SU-DHL-6 (cell line): Measurements from ENCODE around the gene PCDHGB1.
A peak's percentile ranks its signal among the peaks of the same experiment; 100 is the strongest.

Experiments
- H2AFZ ChIP-seq: fragments of 200-600 bp; sonication (generic); 2 replicates; pipeline ENCODE4 v1.6.1; 2014; ENCODE audit warnings: low read depth, mild to moderate bottlenecking, moderate library complexity, mixed read lengths, antibody characterized with exemption, low read length; ENCODE audit not compliant: severe bottlenecking
- H3F3A ChIP-seq: fragments of 200-600 bp; shearing (Covaris generic); 2 replicates; pipeline ENCODE4 v1.6.0; 2016; ENCODE audit warnings: antibody characterized with exemption, mild to moderate bottlenecking; ENCODE audit not compliant: insufficient read depth
- H3K27ac ChIP-seq: fragments of 200-600 bp; sonication (generic); 2 replicates; pipeline ENCODE4 v1.5.1; 2016; ENCODE audit warnings: low read depth, mild to moderate bottlenecking, low read length, moderate library complexity, mixed read lengths
- H3K27me3 ChIP-seq: fragments of 200-600 bp; sonication (generic), shearing (Covaris generic); 2 replicates; pipeline ENCODE4 v1.6.0; 2014; ENCODE audit warnings: mild to moderate bottlenecking, low read length
- H3K36me3 ChIP-seq: fragments of 200-600 bp; sonication (generic); 2 replicates; pipeline ENCODE4 v1.6.1; 2014; ENCODE audit warnings: mild to moderate bottlenecking, low read length, mixed read lengths
- H3K4me2 ChIP-seq: fragments of 300-600, 200-600 bp; shearing (Covaris generic), sonication (generic); 2 replicates; pipeline ENCODE4 v1.6.0; 2014; ENCODE audit warnings: low read length, low read depth, mild to moderate bottlenecking; ENCODE audit not compliant: poor library complexity, severe bottlenecking
- H3K4me3 ChIP-seq: fragments of 200-600 bp; sonication (generic); 2 replicates; pipeline ENCODE4 v1.5.1; 2014; ENCODE audit warnings: antibody characterized with exemption, low read length, mild to moderate bottlenecking, mixed read lengths; ENCODE audit not compliant: insufficient read depth, poor library complexity, severe bottlenecking
- H3K79me2 ChIP-seq: fragments of 200-600 bp; sonication (generic); 2 replicates; pipeline ENCODE4 v1.6.1; 2014; ENCODE audit warnings: mild to moderate bottlenecking, low read length, moderate library complexity; ENCODE audit not compliant: insufficient read depth
- H3K9ac ChIP-seq: fragments of 200-600 bp; sonication (generic); 2 replicates; pipeline ENCODE4 v1.7.0; 2014; ENCODE audit warnings: mild to moderate bottlenecking, low read length
- H3K9me2 ChIP-seq: fragments of 200-600 bp; sonication (generic); replicated peaks from 2 replicates; pipeline ENCODE4 v1.6.1; 2014; ENCODE audit warnings: low read length; ENCODE audit not compliant: insufficient read depth
- H3K9me3 ChIP-seq: fragments of 200-600 bp; sonication (generic); 2 replicates; pipeline ENCODE4 v1.6.1; 2014; ENCODE audit warnings: low read length, mixed read lengths; ENCODE audit not compliant: insufficient read depth
- H4K20me1 ChIP-seq: fragments of 200-600 bp; sonication (generic); 2 replicates; pipeline ENCODE4 v1.6.1; 2014; ENCODE audit warnings: low read depth, mild to moderate bottlenecking, antibody characterized with exemption, low read length, moderate library complexity, mixed read lengths
- EZH2phosphoT487 ChIP-seq: fragments of 200-600 bp; sonication (generic), shearing (Covaris generic); conservative IDR thresholded peaks from 2 replicates; pipeline ENCODE4 v1.6.1; 2018; ENCODE audit warnings: mild to moderate bottlenecking, antibody characterized with exemption, low read length, moderate library complexity, mixed read lengths
- TF ChIP-seq, protein P1 (sequence below): fragments of 200-600 bp; sonication (generic); IDR thresholded peaks from one replicate; pipeline ENCODE4 v1.5.1; 2017; ENCODE audit warnings: antibody characterized with exemption, mild to moderate bottlenecking, low read length, moderate library complexity; ENCODE audit not compliant: insufficient read depth, poor library complexity, severe bottlenecking

PCDHGB1 gene

DNA sequence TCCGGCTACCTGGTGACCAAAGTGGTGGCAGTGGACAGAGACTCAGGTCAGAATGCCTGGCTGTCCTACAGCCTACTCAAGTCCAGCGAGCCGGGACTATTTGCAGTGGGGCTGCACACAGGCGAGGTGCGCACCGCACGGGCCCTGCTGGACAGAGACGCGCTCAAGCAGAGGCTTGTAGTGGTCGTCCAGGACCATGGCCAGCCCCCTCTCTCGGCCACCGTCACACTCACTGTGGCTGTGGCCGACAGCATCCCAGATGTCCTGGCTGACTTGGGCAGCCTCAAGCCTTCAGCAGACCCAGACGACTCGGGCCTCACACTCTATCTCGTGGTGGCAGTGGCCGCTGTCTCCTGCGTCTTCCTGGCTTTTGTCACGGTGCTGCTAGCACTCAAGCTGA lies 7.1 kb downstream of the PCDHGB1 start:
- H2AFZ ChIP-seq = no peak overlapping the region
- H3K9me2 ChIP-seq = no peaks in the 10 kb centered on the region
- peaks cover 11% of the 10 kb centered on the region; the same call in 1 of the 2 replicates for H3K9me3 ChIP-seq
- no peaks in the 10 kb centered on the region for H3K27me3 ChIP-seq
- no peaks in the 10 kb centered on the region for H3K79me2 ChIP-seq
- no peaks in the 10 kb centered on the region; the same call in 1 of the 2 replicates for H3K36me3 ChIP-seq
- H3K4me3 ChIP-seq = no peak overlapping the region
- H4K20me1 ChIP-seq = no peaks in the 10 kb centered on the region
- H3K4me2 ChIP-seq = no peak overlapping the region
- H3K27ac ChIP-seq = no peak overlapping the region
- TF ChIP-seq EZH2phosphoT487 = no peak
- TF ChIP-seq, protein P1, sequence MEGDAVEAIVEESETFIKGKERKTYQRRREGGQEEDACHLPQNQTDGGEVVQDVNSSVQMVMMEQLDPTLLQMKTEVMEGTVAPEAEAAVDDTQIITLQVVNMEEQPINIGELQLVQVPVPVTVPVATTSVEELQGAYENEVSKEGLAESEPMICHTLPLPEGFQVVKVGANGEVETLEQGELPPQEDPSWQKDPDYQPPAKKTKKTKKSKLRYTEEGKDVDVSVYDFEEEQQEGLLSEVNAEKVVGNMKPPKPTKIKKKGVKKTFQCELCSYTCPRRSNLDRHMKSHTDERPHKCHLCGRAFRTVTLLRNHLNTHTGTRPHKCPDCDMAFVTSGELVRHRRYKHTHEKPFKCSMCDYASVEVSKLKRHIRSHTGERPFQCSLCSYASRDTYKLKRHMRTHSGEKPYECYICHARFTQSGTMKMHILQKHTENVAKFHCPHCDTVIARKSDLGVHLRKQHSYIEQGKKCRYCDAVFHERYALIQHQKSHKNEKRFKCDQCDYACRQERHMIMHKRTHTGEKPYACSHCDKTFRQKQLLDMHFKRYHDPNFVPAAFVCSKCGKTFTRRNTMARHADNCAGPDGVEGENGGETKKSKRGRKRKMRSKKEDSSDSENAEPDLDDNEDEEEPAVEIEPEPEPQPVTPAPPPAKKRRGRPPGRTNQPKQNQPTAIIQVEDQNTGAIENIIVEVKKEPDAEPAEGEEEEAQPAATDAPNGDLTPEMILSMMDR = no peak
- H3K9ac ChIP-seq = no peak overlapping the region
- H3F3A ChIP-seq = 0 out of 2 replicates have a peak, but pooled peaks cover 5% of the 10 kb centered on the region

- peak within 1 kb of the TSS; percentile 58 for H3K9ac ChIP-seq
- no peaks in the 10 kb centered on the region for H3K79me2 ChIP-seq
- H3K4me2 ChIP-seq = peak within 1 kb of the TSS; percentile 58
- TF ChIP-seq, protein P1 = peak; percentile 76
- no peak for TF ChIP-seq EZH2phosphoT487
- H3K27ac ChIP-seq = 0 out of 2 replicates have a peak within 1 kb of the TSS, but pooled peaks have one; percentile 17
- H4K20me1 ChIP-seq = no peaks in the 10 kb centered on the region
- no peaks in the 10 kb centered on the region for H3K9me2 ChIP-seq
- H3K9me3 ChIP-seq = peaks cover 27% of the 10 kb centered on the region; the same call in 1 of the 2 replicates
- no peaks in the 10 kb centered on the region for H3K27me3 ChIP-seq
- H3F3A ChIP-seq = peaks cover 4% of the 10 kb centered on the region; the same call in 1 of the 2 replicates
- peak within 1 kb of the TSS; percentile 89 for H2AFZ ChIP-seq
- peaks cover 10% of the 10 kb centered on the region; the same call in 1 of the 2 replicates for H3K36me3 ChIP-seq
- peak within 1 kb of the TSS; percentile 65 for H3K4me3 ChIP-seq
These were observed 10.0 kb downstream of the PCDHGB1 start, which contains the start of gene PCDHGB2 for GRCh38 chr5:141359790-141360426. Gene PCDHGB2 (plus strand): TSS chr5:141359994. CDS start chr5:141360136, 142 bp downstream.

GRCh38 chr5:141360685-141361084 lies 10.8 kb downstream of the PCDHGB1 start:
- peak overlapping the region; percentile 58 for H3K4me2 ChIP-seq
- H3F3A ChIP-seq = peaks cover 4% of the 10 kb centered on the region; the same call in 1 of the 2 replicates
- no peak overlapping the region for H2AFZ ChIP-seq

More at GRCh38 chr5:141360685-141361084, 10.8 kb downstream of the PCDHGB1 start:
- Histone ChIP-seq H4K20me1 (no peaks in the 10 kb centered on the region), H3K36me3 (peaks cover 10% of the 10 kb centered on the region; the same call in 1 of the 2 replicates), H3K79me2 (no peaks in the 10 kb centered on the region), H3K9me3 (peaks cover 32% of the 10 kb centered on the region; the same call in 1 of the 2 replicates), H3K27ac (no peak overlapping the region), H3K4me3 (peak overlapping the region; percentile 65), H3K9me2 (no peaks in the 10 kb centered on the region), H3K27me3 (no peaks in the 10 kb centered on the region), H3K9ac (no peak overlapping the region)
- TF ChIP-seq, protein P1 = no peak
- no peak for TF ChIP-seq EZH2phosphoT487
